ENCODE data around the gene AQP4. TPM values are rescaled to one million over a fixed set of nuclear protein-coding genes. Genes with fewer than 3 reads are reported as not detected.

Gene AQP4
- total and polyA plus RNA-seq, 2 experiments from 2014 or later: 0.12 TPM; not detected in 1

GRCh38 chr18:26843760-26844159 lies 21.7 kb downstream of the AQP4 start:
- no peak for DNase-seq (ENCODE audit: low read depth in 1 of 2, low spot score in 1 of 2)
- Histone ChIP-seq H3K9me3 (ENCODE audit: low read depth) (no peaks in the 10 kb centered on the region), H3K36me3 (no peaks in the 10 kb centered on the region), H3K4me1 (ENCODE audit: low read depth) (no peaks in the 10 kb centered on the region), H3K4me3 (no peak overlapping the region), H3K27ac (no peak overlapping the region), H3K27me3 (no peaks in the 10 kb centered on the region)
- TF ChIP-seq, protein P1, sequence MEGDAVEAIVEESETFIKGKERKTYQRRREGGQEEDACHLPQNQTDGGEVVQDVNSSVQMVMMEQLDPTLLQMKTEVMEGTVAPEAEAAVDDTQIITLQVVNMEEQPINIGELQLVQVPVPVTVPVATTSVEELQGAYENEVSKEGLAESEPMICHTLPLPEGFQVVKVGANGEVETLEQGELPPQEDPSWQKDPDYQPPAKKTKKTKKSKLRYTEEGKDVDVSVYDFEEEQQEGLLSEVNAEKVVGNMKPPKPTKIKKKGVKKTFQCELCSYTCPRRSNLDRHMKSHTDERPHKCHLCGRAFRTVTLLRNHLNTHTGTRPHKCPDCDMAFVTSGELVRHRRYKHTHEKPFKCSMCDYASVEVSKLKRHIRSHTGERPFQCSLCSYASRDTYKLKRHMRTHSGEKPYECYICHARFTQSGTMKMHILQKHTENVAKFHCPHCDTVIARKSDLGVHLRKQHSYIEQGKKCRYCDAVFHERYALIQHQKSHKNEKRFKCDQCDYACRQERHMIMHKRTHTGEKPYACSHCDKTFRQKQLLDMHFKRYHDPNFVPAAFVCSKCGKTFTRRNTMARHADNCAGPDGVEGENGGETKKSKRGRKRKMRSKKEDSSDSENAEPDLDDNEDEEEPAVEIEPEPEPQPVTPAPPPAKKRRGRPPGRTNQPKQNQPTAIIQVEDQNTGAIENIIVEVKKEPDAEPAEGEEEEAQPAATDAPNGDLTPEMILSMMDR (IDR thresholded peaks at IDR 0.05; ENCODE audit: low read depth, low read length): no peak

- H3K4me1 ChIP-seq (ENCODE audit: low read depth): no peaks in the 10 kb centered on the region
- H3K4me3 ChIP-seq: no peak overlapping the region
- no peaks in the 10 kb centered on the region for H3K27me3 ChIP-seq
- no peaks in the 10 kb centered on the region for H3K36me3 ChIP-seq
- H3K9me3 ChIP-seq (ENCODE audit: low read depth): no peaks in the 10 kb centered on the region
- DNase-seq (ENCODE audit: low read depth in 1 of 2, low spot score in 1 of 2): no peak
- H3K27ac ChIP-seq: no peak overlapping the region
- TF ChIP-seq, protein P1 (IDR thresholded peaks at IDR 0.05; ENCODE audit: low read depth, low read length): no peak
Measured at GRCh38 chr18:26840965-26841364, 24.5 kb downstream of the AQP4 start.

- no peak overlapping the region for H3K27ac ChIP-seq
- TF ChIP-seq, protein P1 (IDR thresholded peaks at IDR 0.05; ENCODE audit: low read depth, low read length): no peak
- H3K4me3 ChIP-seq: no peak overlapping the region
- H3K36me3 ChIP-seq: no peaks in the 10 kb centered on the region
- H3K27me3 ChIP-seq: no peaks in the 10 kb centered on the region
- no peaks in the 10 kb centered on the region for H3K4me1 ChIP-seq (ENCODE audit: low read depth)
- no peaks in the 10 kb centered on the region for H3K9me3 ChIP-seq (ENCODE audit: low read depth)
- DNase-seq (ENCODE audit: low read depth in 1 of 2, low spot score in 1 of 2): no peak
Measured at GRCh38 chr18:26839609-26840008, 25.9 kb downstream of the AQP4 start.

- Histone ChIP-seq H3K27me3 (no peaks in the 10 kb centered on the region), H3K4me3 (no peak overlapping the region), H3K9me3 (ENCODE audit: low read depth) (no peaks in the 10 kb centered on the region), H3K4me1 (ENCODE audit: low read depth) (no peaks in the 10 kb centered on the region), H3K27ac (no peak overlapping the region), H3K36me3 (no peaks in the 10 kb centered on the region)
- TF ChIP-seq, protein P1 (IDR thresholded peaks at IDR 0.05; ENCODE audit: low read depth, low read length): no peak
- no peak for DNase-seq (ENCODE audit: low read depth in 1 of 2, low spot score in 1 of 2)
Measured at GRCh38 chr18:26832302-26832701, 33.2 kb downstream of the AQP4 start.

DNA sequence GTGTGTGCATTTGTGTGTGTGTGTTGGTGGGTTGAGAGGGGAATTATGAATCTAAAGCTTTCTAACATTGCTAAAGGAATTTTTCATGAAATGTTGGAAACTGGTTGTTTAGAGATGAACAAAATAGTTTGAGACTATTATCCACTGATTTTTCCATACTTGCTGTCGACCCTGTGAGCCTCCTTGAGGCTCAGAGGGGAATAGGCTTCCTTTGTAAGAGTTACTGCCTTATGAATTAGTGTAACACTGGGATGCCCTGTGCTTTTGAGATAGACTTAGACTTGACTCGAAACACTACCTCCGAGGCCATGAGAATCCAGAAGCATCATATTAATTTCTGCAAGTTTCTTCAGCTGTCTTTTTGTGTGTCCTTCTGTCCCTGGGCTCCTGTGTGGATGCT lies 37.9 kb downstream of the AQP4 start:
- Histone ChIP-seq H3K27ac (no peak overlapping the region), H3K27me3 (no peaks in the 10 kb centered on the region), H3K36me3 (no peaks in the 10 kb centered on the region), H3K4me3 (no peak overlapping the region), H3K4me1 (ENCODE audit: low read depth) (no peaks in the 10 kb centered on the region), H3K9me3 (ENCODE audit: low read depth) (no peaks in the 10 kb centered on the region)
- TF ChIP-seq, protein P1 (IDR thresholded peaks at IDR 0.05; ENCODE audit: low read depth, low read length): no peak
- DNase-seq (ENCODE audit: low read depth in 1 of 2, low spot score in 1 of 2): no peak
